Fibroblast of lung (primary cell): ENCODE data around the gene IL1RAPL2.

ENCODE experiments used
- EZH2 ChIP-seq: IDR thresholded peaks from 2 replicates; pipeline ENCODE4 v1.5.1; 2012; ENCODE audit warnings: low read length, control low read depth, mild to moderate bottlenecking; ENCODE audit errors: missing control alignments
- TF ChIP-seq, protein P1 (sequence below), 2 donors: IDR thresholded peaks in 1 of 2; conservative IDR thresholded peaks in 1 of 2; 1 replicate in 1 of 2; 2 replicates in 1 of 2; pipeline ENCODE4 v1.5.1; 2011 to 2012; ENCODE audit warnings: low read length in 2 of 2, control low read depth in 1 of 2, inconsistent platforms in 1 of 2, low read depth in 1 of 2, mild to moderate bottlenecking in 1 of 2

DNA sequence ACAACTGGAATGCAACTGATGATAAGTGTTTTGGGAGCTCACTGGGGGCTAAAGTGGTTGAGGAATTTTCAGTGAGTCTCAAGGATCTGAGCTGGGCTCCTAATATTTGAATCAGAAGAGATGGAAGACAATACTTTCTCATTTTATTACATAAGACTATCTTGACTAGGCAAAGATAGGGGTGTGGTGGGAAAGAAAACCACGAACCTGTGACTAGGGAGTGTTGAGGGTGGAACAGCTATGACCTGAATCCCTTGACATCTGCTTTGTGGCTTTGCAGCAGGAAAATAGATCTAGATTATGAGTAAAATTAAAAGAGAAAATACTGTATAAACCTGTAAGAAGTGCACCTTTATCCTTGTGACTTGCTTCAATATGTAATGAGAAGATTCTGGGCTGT lies 949.6 kb downstream of the IL1RAPL2 start:
- TF ChIP-seq, protein P1, sequence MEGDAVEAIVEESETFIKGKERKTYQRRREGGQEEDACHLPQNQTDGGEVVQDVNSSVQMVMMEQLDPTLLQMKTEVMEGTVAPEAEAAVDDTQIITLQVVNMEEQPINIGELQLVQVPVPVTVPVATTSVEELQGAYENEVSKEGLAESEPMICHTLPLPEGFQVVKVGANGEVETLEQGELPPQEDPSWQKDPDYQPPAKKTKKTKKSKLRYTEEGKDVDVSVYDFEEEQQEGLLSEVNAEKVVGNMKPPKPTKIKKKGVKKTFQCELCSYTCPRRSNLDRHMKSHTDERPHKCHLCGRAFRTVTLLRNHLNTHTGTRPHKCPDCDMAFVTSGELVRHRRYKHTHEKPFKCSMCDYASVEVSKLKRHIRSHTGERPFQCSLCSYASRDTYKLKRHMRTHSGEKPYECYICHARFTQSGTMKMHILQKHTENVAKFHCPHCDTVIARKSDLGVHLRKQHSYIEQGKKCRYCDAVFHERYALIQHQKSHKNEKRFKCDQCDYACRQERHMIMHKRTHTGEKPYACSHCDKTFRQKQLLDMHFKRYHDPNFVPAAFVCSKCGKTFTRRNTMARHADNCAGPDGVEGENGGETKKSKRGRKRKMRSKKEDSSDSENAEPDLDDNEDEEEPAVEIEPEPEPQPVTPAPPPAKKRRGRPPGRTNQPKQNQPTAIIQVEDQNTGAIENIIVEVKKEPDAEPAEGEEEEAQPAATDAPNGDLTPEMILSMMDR (conservative IDR thresholded peaks at IDR 0.05 in 1 of 2, IDR thresholded peaks at IDR 0.05 in 1 of 2; ENCODE audit: low read depth in 1 of 2, low read length in 2 of 2) = no peak
- TF ChIP-seq EZH2 = no peak
